NCI-H2196 treated with DMSO at 0.1 percent for 48 hours (cell line): ENCODE results near the gene ITPR3.

Source experiments
- DNase-seq: peaks from one replicate; lab custom pipeline; 2025; ENCODE audit not compliant: unreplicated experiment; lab: John Stamatoyannopoulos, UW

The ITPR3 gene

GRCh38 chr6:33727932-33728331 is 106.8 kb downstream of the ITPR3 start:
- peak; percentile 28 for DNase-seq

DNA sequence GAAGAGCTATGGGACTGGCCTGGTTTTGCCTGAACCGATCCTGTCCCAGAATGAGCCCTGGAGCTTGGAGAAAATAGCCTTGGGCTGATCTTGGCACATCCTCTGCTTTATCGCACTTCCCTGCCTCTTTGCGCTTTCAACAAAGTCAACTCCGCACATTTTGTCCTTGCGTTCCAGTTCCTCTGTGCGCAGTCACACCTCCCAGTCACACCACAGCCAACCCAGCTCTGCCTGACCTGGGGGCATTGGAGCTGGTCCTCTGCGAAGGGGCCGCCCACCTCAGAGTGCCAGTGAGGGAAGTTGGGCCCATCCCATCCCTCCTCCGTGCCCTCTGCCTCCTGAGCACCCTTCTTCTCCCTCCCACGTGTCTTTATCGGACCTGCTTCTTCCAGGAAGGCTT is 107.3 kb downstream of the ITPR3 start:
- no peak for DNase-seq

GRCh38 chr6:33729059-33729458 is 107.9 kb downstream of the ITPR3 start:
- DNase-seq: no peak

DNA sequence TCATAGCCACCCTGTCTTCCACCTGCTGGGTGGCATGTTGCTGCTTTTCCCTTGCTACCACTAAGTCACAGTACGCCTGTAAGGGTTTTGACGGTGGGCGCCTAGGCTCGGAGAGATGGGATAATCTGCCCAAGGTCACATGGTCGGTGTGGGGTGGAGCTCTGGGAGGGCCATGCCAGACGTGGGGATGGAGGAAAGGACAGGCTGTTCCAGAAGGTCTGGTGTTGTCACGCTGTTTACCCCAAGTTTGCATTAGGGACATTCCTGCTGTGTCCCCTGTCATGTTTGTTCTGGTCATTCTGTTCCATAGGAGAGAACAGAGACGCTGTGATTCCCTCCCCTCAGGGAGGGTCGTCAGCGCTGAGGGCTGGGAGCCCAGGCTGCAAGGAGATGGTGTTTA is 109.5 kb downstream of the ITPR3 start:
- no peak for DNase-seq

- DNase-seq: no peak
Observed at GRCh38 chr6:33731035-33731434, 109.9 kb downstream of the ITPR3 start.

DNA sequence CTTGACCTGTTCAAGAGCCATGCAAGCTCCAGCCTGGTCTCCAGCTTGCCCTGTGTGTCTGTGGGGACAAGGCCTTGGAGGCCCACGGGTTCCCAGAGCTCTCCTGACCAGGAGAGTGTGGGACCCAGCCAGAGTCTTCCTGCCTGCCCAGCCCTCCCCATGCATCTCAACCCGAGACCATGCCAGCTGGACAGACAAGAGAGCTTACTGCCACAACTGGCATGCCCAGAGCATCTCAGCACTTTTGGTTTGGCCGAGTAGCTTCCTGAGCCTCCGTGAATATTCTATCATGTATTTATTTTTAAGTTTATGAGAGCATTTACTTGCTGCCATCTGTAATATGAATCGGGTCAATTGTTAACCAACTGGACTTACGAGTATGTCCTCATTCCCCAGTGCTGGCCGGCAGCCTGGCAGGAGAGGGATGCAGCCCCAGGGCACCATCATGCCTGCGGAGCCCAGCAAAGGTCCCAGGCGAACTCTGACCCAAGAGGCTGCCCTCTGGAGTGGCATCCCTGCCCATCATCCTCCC is 110.7 kb downstream of the ITPR3 start:
- DNase-seq: peak; percentile 59

DNA sequence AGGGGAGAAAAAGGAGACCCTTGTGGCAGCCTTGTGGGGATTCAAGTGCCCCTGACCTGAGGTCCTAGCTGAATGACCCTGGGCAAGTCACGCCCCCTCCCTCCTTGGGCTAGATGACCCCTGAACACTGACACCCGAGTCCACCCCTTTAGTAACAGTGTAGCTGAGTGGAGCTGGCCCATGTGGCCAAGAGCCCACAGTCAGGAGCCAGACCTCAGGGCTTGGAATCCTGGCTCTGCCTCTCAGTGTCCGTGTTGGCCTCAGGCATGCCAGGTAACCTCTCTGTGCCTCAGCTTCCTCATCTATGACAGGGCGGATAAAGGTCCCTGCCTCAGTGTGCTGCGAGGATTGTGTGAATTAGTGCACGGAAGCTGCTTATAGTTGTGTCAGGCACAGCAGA is 111.3 kb downstream of the ITPR3 start:
- no peak for DNase-seq

- DNase-seq: no peak
Observed at GRCh38 chr6:33732817-33733708, 111.9 kb downstream of the ITPR3 start.

GRCh38 chr6:33733709-33734007 is 112.5 kb downstream of the ITPR3 start:
- no peak for DNase-seq

GRCh38 chr6:33735216-33735615 is 114.1 kb downstream of the ITPR3 start:
- no peak for DNase-seq

DNA sequence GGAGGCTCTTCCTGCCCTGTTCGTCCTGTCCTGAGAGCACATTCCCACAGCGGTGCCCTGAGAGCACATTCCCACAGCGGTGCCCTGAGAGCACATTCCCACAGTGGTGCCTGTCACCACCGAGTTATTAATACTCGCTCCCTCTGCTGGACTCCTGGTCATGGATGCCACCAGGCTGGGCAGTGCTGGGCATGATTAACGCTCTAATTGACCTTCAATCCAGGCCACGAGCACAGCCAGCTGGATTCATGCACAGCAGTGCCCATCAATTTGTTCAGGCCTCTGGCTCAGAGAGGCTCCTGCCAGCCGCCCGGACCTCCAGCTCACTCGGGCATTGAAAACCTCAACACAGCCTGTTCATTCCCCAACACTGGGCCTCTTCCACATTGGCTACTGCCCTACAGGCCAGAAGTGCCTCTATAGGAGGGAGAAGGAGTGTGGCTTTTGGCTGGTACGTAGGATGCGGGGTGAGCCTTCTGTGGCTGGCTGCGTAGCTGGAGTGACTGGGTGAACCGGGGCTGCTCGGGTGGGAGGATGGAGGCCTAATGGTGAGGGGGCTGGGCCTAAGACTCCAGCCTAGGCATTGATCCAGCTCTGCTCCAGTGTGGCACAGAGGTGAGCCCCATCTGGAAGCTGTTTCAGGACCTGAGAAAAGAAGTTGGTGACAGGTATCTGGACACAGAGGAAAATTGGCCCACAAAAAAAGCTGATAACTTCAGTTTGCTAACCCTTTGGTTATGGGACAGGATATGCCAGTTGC is 116.3 kb downstream of the ITPR3 start:
- DNase-seq: no peak

- DNase-seq: no peak
Observed at GRCh38 chr6:33738153-33738552, 117.0 kb downstream of the ITPR3 start.

- DNase-seq: no peak
Observed at GRCh38 chr6:33738879-33739278, 117.8 kb downstream of the ITPR3 start.

GRCh38 chr6:33739571-33739970 is 118.4 kb downstream of the ITPR3 start:
- DNase-seq: no peak

DNA sequence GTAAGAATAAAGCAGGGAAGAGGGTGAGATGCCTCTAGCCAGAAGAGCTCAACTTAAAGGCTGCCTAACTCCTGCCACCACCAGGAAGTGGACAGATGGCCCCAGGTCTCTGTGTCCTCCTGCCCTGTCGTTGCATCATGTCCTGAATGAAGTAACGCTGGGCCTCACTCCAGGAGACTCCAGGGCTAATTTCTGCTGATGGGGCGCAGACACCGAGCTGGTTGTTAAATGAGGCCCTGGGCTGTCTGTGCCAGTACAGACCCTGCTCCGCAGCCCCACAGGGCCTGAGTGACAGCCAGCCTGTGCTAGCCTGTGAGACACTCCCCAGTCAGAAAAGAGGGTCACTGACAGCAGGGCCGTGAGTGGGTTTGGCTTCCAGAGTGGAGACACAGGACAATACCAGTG is 119.1 kb downstream of the ITPR3 start:
- no peak for DNase-seq

GRCh38 chr6:33740794-33741193 is 119.7 kb downstream of the ITPR3 start:
- DNase-seq: no peak

DNA sequence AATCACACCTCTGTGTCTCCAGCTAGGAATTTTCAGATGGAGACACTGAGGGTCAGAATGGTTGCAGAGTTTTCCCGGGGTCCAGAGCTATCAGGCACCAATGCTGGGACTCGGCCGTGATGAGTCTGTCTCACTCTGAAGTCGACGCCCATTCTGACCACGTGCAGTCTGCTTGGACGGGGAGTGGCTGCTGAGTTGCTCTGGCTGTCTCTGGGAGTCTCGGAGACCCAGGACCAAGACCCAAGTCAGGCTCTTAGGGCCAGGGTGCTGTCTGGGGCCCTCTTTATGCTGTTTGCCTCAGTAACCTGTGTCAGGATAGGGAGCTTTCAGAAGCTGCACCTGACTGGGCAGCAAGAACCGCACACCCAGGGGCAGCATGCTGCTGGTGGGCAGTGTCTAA is 121.0 kb downstream of the ITPR3 start:
- no peak for DNase-seq

DNA sequence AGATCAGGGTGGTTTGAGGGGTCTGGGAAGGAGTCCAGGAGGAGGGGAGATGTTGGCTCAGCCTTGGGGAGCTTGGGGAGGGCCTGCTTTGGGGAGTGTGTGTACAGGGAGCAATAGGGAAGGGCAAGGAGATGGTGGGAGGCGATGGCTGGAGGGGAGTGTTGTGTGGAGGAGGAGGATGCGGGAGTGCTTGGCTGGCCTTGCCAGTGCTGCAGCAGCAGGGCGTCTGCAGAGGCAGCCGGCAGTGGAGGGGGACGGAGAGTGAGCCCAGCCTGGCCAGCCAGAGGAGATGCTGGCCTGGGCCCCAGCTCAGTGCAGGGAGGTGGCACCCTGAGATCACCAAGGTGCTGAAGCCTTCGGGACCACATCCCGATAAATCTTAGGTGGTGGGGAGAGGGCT is 121.7 kb downstream of the ITPR3 start:
- no peak for DNase-seq

DNA sequence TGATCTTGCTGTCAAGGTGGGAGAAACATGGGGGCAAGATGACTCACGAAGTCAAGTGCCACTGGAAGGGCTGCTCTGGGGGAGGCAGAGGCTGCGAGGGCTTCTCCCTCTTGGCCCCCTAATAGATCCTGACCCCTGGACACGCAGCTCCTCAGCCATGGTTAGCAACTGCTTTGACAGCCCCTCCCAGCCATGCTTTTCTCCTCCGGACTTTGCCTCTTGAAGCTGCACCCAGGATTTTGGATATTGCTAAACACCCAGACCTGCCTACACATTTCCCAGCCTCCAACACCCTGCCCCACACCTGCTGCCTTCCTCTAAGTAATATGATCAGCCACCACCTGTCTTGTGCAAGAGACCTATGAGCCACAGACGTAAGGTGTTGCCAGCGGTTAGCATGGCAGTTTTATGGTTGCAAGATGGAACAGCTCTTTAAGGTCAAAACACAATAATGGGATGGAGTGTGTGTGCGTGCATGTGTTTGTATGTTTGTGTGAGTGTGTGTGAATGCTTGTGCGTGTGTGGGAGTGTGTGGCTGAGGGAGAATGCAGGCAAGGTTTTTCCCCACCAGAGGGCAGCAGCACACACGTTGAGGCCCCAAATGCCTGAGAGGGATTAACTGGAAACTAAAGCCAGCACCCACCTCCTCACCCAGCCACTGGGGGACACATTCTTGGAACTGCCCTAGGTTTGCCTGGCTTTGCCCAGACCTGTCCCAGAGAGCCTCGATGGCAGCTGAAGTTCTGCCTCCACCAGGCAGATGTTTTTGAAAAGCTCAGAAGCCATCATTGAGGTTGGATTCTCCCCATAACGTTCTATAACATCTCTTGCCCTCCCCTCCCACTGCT is 123.1 kb downstream of the ITPR3 start:
- peak; percentile 94 for DNase-seq

DNA sequence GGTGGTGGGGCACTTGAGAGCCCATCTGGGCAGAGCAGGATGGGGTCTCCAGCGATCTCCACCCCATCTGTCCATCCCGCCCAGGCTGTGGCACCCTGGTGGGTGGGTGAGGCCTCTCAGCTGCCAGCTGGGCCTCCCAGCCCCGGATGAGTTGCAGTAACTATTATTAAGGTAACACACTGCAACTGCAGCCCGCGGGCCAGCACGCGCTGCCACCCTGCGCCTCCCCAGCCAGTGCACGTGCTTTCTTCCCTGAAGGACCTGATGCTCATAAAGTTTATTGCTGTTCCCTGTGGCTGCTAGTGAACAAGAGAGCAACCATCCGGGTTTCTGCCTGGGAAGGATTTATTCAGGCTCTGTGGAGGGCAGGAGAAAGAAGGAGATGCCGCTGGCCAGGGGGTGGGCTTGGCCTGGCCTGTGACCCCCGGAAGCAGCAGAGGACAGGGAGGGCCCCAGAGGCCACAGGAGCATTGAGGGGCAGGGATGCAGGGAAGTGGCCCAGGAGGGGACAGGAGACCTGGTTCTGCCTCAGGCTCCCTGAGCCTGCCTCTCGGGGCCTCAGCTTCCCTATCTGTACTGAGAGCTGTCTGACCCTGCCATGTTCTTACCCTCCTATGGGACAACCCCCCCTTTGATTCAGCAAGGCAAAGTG is 123.9 kb downstream of the ITPR3 start:
- peak; percentile 15 for DNase-seq

DNA sequence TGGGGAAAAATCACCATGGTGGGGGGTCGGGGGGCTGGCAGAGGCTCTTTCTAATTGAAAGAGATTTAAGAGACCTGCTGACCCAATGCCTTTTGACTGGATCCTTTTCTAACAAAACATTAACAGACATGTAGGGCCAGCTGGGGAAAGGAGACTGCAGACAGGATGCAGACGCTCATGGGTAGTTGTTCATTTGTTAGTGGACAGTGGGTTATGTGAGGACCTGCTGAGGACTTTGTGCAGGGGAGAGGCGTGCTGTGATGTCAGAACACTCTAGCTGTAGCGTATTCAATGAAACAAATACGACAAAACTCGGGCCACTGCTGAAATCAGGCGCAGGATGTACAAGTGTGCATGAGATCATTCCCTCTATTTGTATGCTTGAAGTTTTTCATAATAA is 124.4 kb downstream of the ITPR3 start:
- DNase-seq: no peak
